Fibroblast of the aortic adventitia (primary cell): ENCODE results near the gene CAGE1. TPM values are rescaled to one million over a fixed set of nuclear protein-coding genes. Genes with fewer than 3 reads are reported as not detected.

Experiments used
- DNase-seq: peaks from one replicate; pipeline ENCODE4 v3.0.0-alpha.2; 2010; ENCODE audit warnings: low read depth
- H3K4me3 ChIP-seq: 2 replicates; pipeline ENCODE4 v1.5.1; 2011; ENCODE audit warnings: low read depth, mild to moderate bottlenecking, control low read depth, low read length, moderate library complexity
- CTCF ChIP-seq: IDR thresholded peaks from 2 replicates; pipeline ENCODE4 v1.5.1; 2011; ENCODE audit warnings: mild to moderate bottlenecking, low read length, control low read depth, inconsistent platforms; ENCODE audit not compliant: insufficient read depth
- total RNA-seq: library from RNA; depleted of rRNA; stranded (reverse); fragments of >200 nt; gene quantifications from 2 replicates; pipeline ENCODE4 v1.2.3, GENCODE V29; 2012; ENCODE audit warnings: low replicate concordance

CAGE1 gene
- total RNA-seq, 1 donor: 0.36 TPM

GRCh38 chr6:7431674-7432390, 42.3 kb upstream of the CAGE1 start:
- peak; percentile 31 for DNase-seq
- no peak overlapping the region for H3K4me3 ChIP-seq
- TF ChIP-seq CTCF: no peak

GRCh38 chr6:7431313-7431673, 41.8 kb upstream of the CAGE1 start:
- no peak for TF ChIP-seq CTCF
- no peak overlapping the region for H3K4me3 ChIP-seq
- no peak for DNase-seq

GRCh38 chr6:7426447-7427169, 37.1 kb upstream of the CAGE1 start:
- DNase-seq: no peak
- no peak for TF ChIP-seq CTCF
- H3K4me3 ChIP-seq: no peak overlapping the region

- no peak overlapping the region for H3K4me3 ChIP-seq
- no peak for TF ChIP-seq CTCF
- DNase-seq: no peak
These were observed 36.3 kb upstream of the CAGE1 start for GRCh38 chr6:7425808-7426190.

- peak; percentile 63 for TF ChIP-seq CTCF
- peak; percentile 64 for DNase-seq
- H3K4me3 ChIP-seq: no peak overlapping the region
These were observed 35.6 kb upstream of the CAGE1 start for GRCh38 chr6:7424967-7425807.

GRCh38 chr6:7424058-7424457, 34.5 kb upstream of the CAGE1 start:
- no peak for DNase-seq
- H3K4me3 ChIP-seq: no peak overlapping the region
- no peak for TF ChIP-seq CTCF
